ENCODE results near the gene SVIL. TPM values are rescaled to one million over a fixed set of nuclear protein-coding genes. Genes with fewer than 3 reads are reported as not detected.

Gene SVIL
- total and polyA plus RNA-seq, 11 donors: 95.2 to 589 (median 355) TPM

GRCh38 chr10:29543715-29544114 lies 91.1 kb downstream of the SVIL start:
- no peak for DNase-seq
- no peak for TF ChIP-seq CTCF (IDR thresholded peaks at IDR 0.05)
- no peak for TF ChIP-seq POLR2A (IDR thresholded peaks at IDR 0.05)
- Histone ChIP-seq H3K27me3 (no peaks in the 10 kb centered on the region), H3K4me1 (peaks cover 0 to 76% (median 31%) of the 10 kb centered on the region in 12 donors), H3K36me3 (peaks cover 0 to 46% (median 24%) of the 10 kb centered on the region in 9 donors), H3K9me3 (no peaks in the 10 kb centered on the region), H3K27ac (peak overlapping the region in 8 of 12 donors; percentile 43 to 66 (median 57)), H3K4me3 (no peak overlapping the region)
- intact Hi-C loops (cut with DNase I): loop anchor here in 1 of 10 donors (5.0 kb wide), 1 partner anchor 84 kb away; no protein-coding TSS in a partner anchor
- no peak for ATAC-seq

- 53 to 67% (median 61%) methylated on average over 4 of the region's 4 CpGs for WGBS, 4 donors
- Histone ChIP-seq H3K27me3 (no peaks in the 10 kb centered on the region), H3K27ac (peak overlapping the region in 8 of 12 donors; percentile 43 to 66 (median 58)), H3K4me1 (peaks cover 0 to 74% (median 31%) of the 10 kb centered on the region in 12 donors), H3K36me3 (peaks cover 0 to 45% (median 21%) of the 10 kb centered on the region in 9 donors), H3K9me3 (no peaks in the 10 kb centered on the region), H3K4me3 (no peak overlapping the region)
- intact Hi-C loops (cut with DNase I): loop anchor here in 1 of 10 donors (5.0 kb wide), 1 partner anchor 85 kb away; no protein-coding TSS in a partner anchor
- DNase-seq: no peak
- no peak for TF ChIP-seq POLR2A (IDR thresholded peaks at IDR 0.05)
- no peak for TF ChIP-seq CTCF (IDR thresholded peaks at IDR 0.05)
- peak; percentile 18 to 63 (median 32) for ATAC-seq
Measured at GRCh38 chr10:29542723-29543122, 92.0 kb downstream of the SVIL start.

GRCh38 chr10:29541422-29542210 lies 93.2 kb downstream of the SVIL start:
- TF ChIP-seq POLR2A (IDR thresholded peaks at IDR 0.05): no peak
- TF ChIP-seq CTCF (IDR thresholded peaks at IDR 0.05): no peak
- no peak overlapping the region for H3K4me3 ChIP-seq
- H3K27me3 ChIP-seq: no peaks in the 10 kb centered on the region
- intact Hi-C loops (cut with DNase I): loop anchor here in 1 of 10 donors (5.0 kb wide), 1 partner anchor 86 kb away; no protein-coding TSS in a partner anchor
- H3K27ac ChIP-seq: peak overlapping the region in 7 of 12 donors; percentile 5 to 66 (median 54)
- peaks cover 0 to 83% (median 33%) of the 10 kb centered on the region in 12 donors for H3K4me1 ChIP-seq
- WGBS, 4 donors: 52 to 60% (median 57%) methylated on average over 15 of the region's 15 CpGs
- ATAC-seq (no peak), DNase-seq (no peak)
- peaks cover 0 to 45% (median 21%) of the 10 kb centered on the region in 9 donors for H3K36me3 ChIP-seq
- H3K9me3 ChIP-seq: no peaks in the 10 kb centered on the region

GRCh38 chr10:29540016-29540415 lies 94.8 kb downstream of the SVIL start:
- no peak for ATAC-seq
- Histone ChIP-seq H3K9me3 (no peaks in the 10 kb centered on the region), H3K4me1 (peaks cover 3 to 90% (median 43%) of the 10 kb centered on the region in 12 donors), H3K27me3 (no peaks in the 10 kb centered on the region), H3K36me3 (peaks cover 0 to 44% (median 18%) of the 10 kb centered on the region in 9 donors), H3K27ac (peak overlapping the region in 2 of 12 donors; percentile 17 to 40), H3K4me3 (no peak overlapping the region)
- no peak for DNase-seq
- 92 to 94% (median 93%) methylated on average over 10 of the region's 10 CpGs for WGBS, 4 donors
- intact Hi-C loops (cut with DNase I): loop anchor here in 1 of 10 donors (5.0 kb wide), 1 partner anchor 87 kb away; no protein-coding TSS in a partner anchor
- TF ChIP-seq POLR2A (IDR thresholded peaks at IDR 0.05) (no peak), CTCF (IDR thresholded peaks at IDR 0.05) (no peak)

Data from heart left ventricle (tissue), 16 donors.